ENCODE measurements around the gene ARHGAP12.

The ARHGAP12 gene

GRCh38 chr10:31959461-31960173, 31.0 kb upstream of the ARHGAP12 start:
- H3K27me3 ChIP-seq (ENCODE audit: control insufficient read depth, insufficient read depth, low read length), result peaks cover 3% of the 10 kb centered on the region
- H3K9ac ChIP-seq (ENCODE audit: low read length), result no peak overlapping the region
- H3K27ac ChIP-seq (ENCODE audit: low read depth, low read length), result no peak overlapping the region
- H3K4me1 ChIP-seq (ENCODE audit: control insufficient read depth, insufficient read depth, low read length), result no peaks in the 10 kb centered on the region
- no peaks in the 10 kb centered on the region for H3K36me3 ChIP-seq (ENCODE audit: control insufficient read depth, insufficient read depth, low read length)
- no peak overlapping the region for H3K4me3 ChIP-seq (ENCODE audit: low read length)

- peaks cover 3% of the 10 kb centered on the region for H3K27me3 ChIP-seq (ENCODE audit: control insufficient read depth, insufficient read depth, low read length)
- H3K4me3 ChIP-seq (ENCODE audit: low read length), result no peak overlapping the region
- no peak overlapping the region for H3K9ac ChIP-seq (ENCODE audit: low read length)
- no peaks in the 10 kb centered on the region for H3K4me1 ChIP-seq (ENCODE audit: control insufficient read depth, insufficient read depth, low read length)
- no peaks in the 10 kb centered on the region for H3K36me3 ChIP-seq (ENCODE audit: control insufficient read depth, insufficient read depth, low read length)
- H3K27ac ChIP-seq (ENCODE audit: low read depth, low read length), result no peak overlapping the region
Observed at GRCh38 chr10:31958856-31959255, 30.2 kb upstream of the ARHGAP12 start.

GRCh38 chr10:31956200-31956946, 27.7 kb upstream of the ARHGAP12 start:
- H3K36me3 ChIP-seq (ENCODE audit: control insufficient read depth, insufficient read depth, low read length), result no peaks in the 10 kb centered on the region
- no peak overlapping the region for H3K4me3 ChIP-seq (ENCODE audit: low read length)
- H3K9ac ChIP-seq (ENCODE audit: low read length), result no peak overlapping the region
- no peak overlapping the region for H3K27ac ChIP-seq (ENCODE audit: low read depth, low read length)
- H3K27me3 ChIP-seq (ENCODE audit: control insufficient read depth, insufficient read depth, low read length), result peaks cover 3% of the 10 kb centered on the region
- no peaks in the 10 kb centered on the region for H3K4me1 ChIP-seq (ENCODE audit: control insufficient read depth, insufficient read depth, low read length)

GRCh38 chr10:31954410-31955191, 26.0 kb upstream of the ARHGAP12 start:
- no peak overlapping the region for H3K27ac ChIP-seq (ENCODE audit: low read depth, low read length)

GRCh38 chr10:31953480-31953879, 24.8 kb upstream of the ARHGAP12 start:
- Histone ChIP-seq H3K36me3 (ENCODE audit: control insufficient read depth, insufficient read depth, low read length) (no peaks in the 10 kb centered on the region), H3K27ac (ENCODE audit: low read depth, low read length) (no peak overlapping the region), H3K9ac (ENCODE audit: low read length) (no peak overlapping the region), H3K27me3 (ENCODE audit: control insufficient read depth, insufficient read depth, low read length) (no peaks in the 10 kb centered on the region), H3K4me1 (ENCODE audit: control insufficient read depth, insufficient read depth, low read length) (no peaks in the 10 kb centered on the region), H3K4me3 (ENCODE audit: low read length) (no peak overlapping the region)

More at GRCh38 chr10:31954410-31955191, 26.0 kb upstream of the ARHGAP12 start:
- H3K9ac ChIP-seq (ENCODE audit: low read length), result no peak overlapping the region
- no peaks in the 10 kb centered on the region for H3K36me3 ChIP-seq (ENCODE audit: control insufficient read depth, insufficient read depth, low read length)
- H3K27me3 ChIP-seq (ENCODE audit: control insufficient read depth, insufficient read depth, low read length), result no peaks in the 10 kb centered on the region
- H3K4me3 ChIP-seq (ENCODE audit: low read length), result no peak overlapping the region
- no peaks in the 10 kb centered on the region for H3K4me1 ChIP-seq (ENCODE audit: control insufficient read depth, insufficient read depth, low read length)

- no peaks in the 10 kb centered on the region for H3K4me1 ChIP-seq (ENCODE audit: control insufficient read depth, insufficient read depth, low read length)
- no peak overlapping the region for H3K9ac ChIP-seq (ENCODE audit: low read length)
- H3K36me3 ChIP-seq (ENCODE audit: control insufficient read depth, insufficient read depth, low read length), result no peaks in the 10 kb centered on the region
- H3K4me3 ChIP-seq (ENCODE audit: low read length), result no peak overlapping the region
- H3K27me3 ChIP-seq (ENCODE audit: control insufficient read depth, insufficient read depth, low read length), result no peaks in the 10 kb centered on the region
- H3K27ac ChIP-seq (ENCODE audit: low read depth, low read length), result no peak overlapping the region
Observed at GRCh38 chr10:31953080-31953479, 24.4 kb upstream of the ARHGAP12 start.

GRCh38 chr10:31952066-31952465, 23.4 kb upstream of the ARHGAP12 start:
- H3K4me3 ChIP-seq (ENCODE audit: low read length), result no peak overlapping the region

GRCh38 chr10:31949266-31949665, 20.6 kb upstream of the ARHGAP12 start:
- no peaks in the 10 kb centered on the region for H3K36me3 ChIP-seq (ENCODE audit: control insufficient read depth, insufficient read depth, low read length)
- H3K27me3 ChIP-seq (ENCODE audit: control insufficient read depth, insufficient read depth, low read length), result no peaks in the 10 kb centered on the region
- H3K4me3 ChIP-seq (ENCODE audit: low read length), result no peak overlapping the region
- H3K9ac ChIP-seq (ENCODE audit: low read length), result no peak overlapping the region
- peaks cover 3% of the 10 kb centered on the region for H3K4me1 ChIP-seq (ENCODE audit: control insufficient read depth, insufficient read depth, low read length)
- no peak overlapping the region for H3K27ac ChIP-seq (ENCODE audit: low read depth, low read length)

More at GRCh38 chr10:31952066-31952465, 23.4 kb upstream of the ARHGAP12 start:
- no peaks in the 10 kb centered on the region for H3K27me3 ChIP-seq (ENCODE audit: control insufficient read depth, insufficient read depth, low read length)
- no peak overlapping the region for H3K9ac ChIP-seq (ENCODE audit: low read length)
- no peaks in the 10 kb centered on the region for H3K36me3 ChIP-seq (ENCODE audit: control insufficient read depth, insufficient read depth, low read length)
- no peak overlapping the region for H3K27ac ChIP-seq (ENCODE audit: low read depth, low read length)
- H3K4me1 ChIP-seq (ENCODE audit: control insufficient read depth, insufficient read depth, low read length), result no peaks in the 10 kb centered on the region

GRCh38 chr10:31948021-31948420, 19.4 kb upstream of the ARHGAP12 start:
- H3K4me3 ChIP-seq (ENCODE audit: low read length), result peak overlapping the region; percentile 2
- H3K9ac ChIP-seq (ENCODE audit: low read length), result no peak overlapping the region
- H3K4me1 ChIP-seq (ENCODE audit: control insufficient read depth, insufficient read depth, low read length), result peaks cover 3% of the 10 kb centered on the region
- peak overlapping the region; percentile 4 for H3K27ac ChIP-seq (ENCODE audit: low read depth, low read length)
- H3K27me3 ChIP-seq (ENCODE audit: control insufficient read depth, insufficient read depth, low read length), result no peaks in the 10 kb centered on the region
- no peaks in the 10 kb centered on the region for H3K36me3 ChIP-seq (ENCODE audit: control insufficient read depth, insufficient read depth, low read length)

GRCh38 chr10:31947144-31947926, 18.7 kb upstream of the ARHGAP12 start:
- H3K4me3 ChIP-seq (ENCODE audit: low read length), result peak overlapping the region; percentile 2
- H3K9ac ChIP-seq (ENCODE audit: low read length), result no peak overlapping the region
- H3K4me1 ChIP-seq (ENCODE audit: control insufficient read depth, insufficient read depth, low read length), result peaks cover 3% of the 10 kb centered on the region
- peak overlapping the region; percentile 4 for H3K27ac ChIP-seq (ENCODE audit: low read depth, low read length)
- H3K36me3 ChIP-seq (ENCODE audit: control insufficient read depth, insufficient read depth, low read length), result no peaks in the 10 kb centered on the region
- no peaks in the 10 kb centered on the region for H3K27me3 ChIP-seq (ENCODE audit: control insufficient read depth, insufficient read depth, low read length)

- Histone ChIP-seq H3K4me3 (ENCODE audit: low read length) (no peak overlapping the region), H3K27me3 (ENCODE audit: control insufficient read depth, insufficient read depth, low read length) (no peaks in the 10 kb centered on the region), H3K9ac (ENCODE audit: low read length) (no peak overlapping the region), H3K27ac (ENCODE audit: low read depth, low read length) (no peak overlapping the region), H3K36me3 (ENCODE audit: control insufficient read depth, insufficient read depth, low read length) (no peaks in the 10 kb centered on the region), H3K4me1 (ENCODE audit: control insufficient read depth, insufficient read depth, low read length) (peaks cover 3% of the 10 kb centered on the region)
Observed at GRCh38 chr10:31945392-31945791, 16.8 kb upstream of the ARHGAP12 start.

GRCh38 chr10:31944071-31944433, 15.4 kb upstream of the ARHGAP12 start:
- Histone ChIP-seq H3K27me3 (ENCODE audit: control insufficient read depth, insufficient read depth, low read length) (no peaks in the 10 kb centered on the region), H3K4me1 (ENCODE audit: control insufficient read depth, insufficient read depth, low read length) (peaks cover 3% of the 10 kb centered on the region), H3K4me3 (ENCODE audit: low read length) (no peak overlapping the region), H3K9ac (ENCODE audit: low read length) (no peak overlapping the region), H3K36me3 (ENCODE audit: control insufficient read depth, insufficient read depth, low read length) (no peaks in the 10 kb centered on the region), H3K27ac (ENCODE audit: low read depth, low read length) (no peak overlapping the region)
